DOHH2 (cell line): Measurements from ENCODE around the gene TGFB2.

Source experiments
- H3F3A ChIP-seq: fragments of 200-600 bp; sonication (generic), shearing (Covaris generic); 2 replicates; pipeline ENCODE4 v1.6.0; 2016; ENCODE audit warnings: antibody characterized with exemption, mild to moderate bottlenecking; ENCODE audit not compliant: control insufficient read depth, insufficient read depth
- H3K27ac ChIP-seq: fragments of 200-600 bp; sonication (generic); 2 replicates; pipeline ENCODE4 v1.5.1; 2014; ENCODE audit warnings: low read depth, mild to moderate bottlenecking, low read length, moderate library complexity
- H3K27me3 ChIP-seq: fragments of 200-600 bp; sonication (generic); 2 replicates; pipeline ENCODE4 v1.6.1; 2014; ENCODE audit warnings: mild to moderate bottlenecking, low read length, mixed read lengths; ENCODE audit not compliant: control insufficient read depth
- H3K36me3 ChIP-seq: fragments of 200-600 bp; sonication (generic); 2 replicates; pipeline ENCODE4 v1.6.1; 2014; ENCODE audit warnings: mild to moderate bottlenecking, low read length, moderate library complexity, mixed read lengths; ENCODE audit not compliant: control insufficient read depth
- H3K4me1 ChIP-seq: fragments of 200-600 bp; sonication (generic); 2 replicates; pipeline ENCODE4 v1.6.1; 2014; ENCODE audit warnings: mild to moderate bottlenecking, low read length, mixed read lengths; ENCODE audit not compliant: control insufficient read depth
- H3K4me2 ChIP-seq: fragments of 200-600 bp; sonication (generic); 2 replicates; pipeline ENCODE4 v1.6.0; 2014; ENCODE audit warnings: mild to moderate bottlenecking, low read length, moderate library complexity
- H3K4me3 ChIP-seq: fragments of 200-600 bp; sonication (generic); 2 replicates; pipeline ENCODE4 v1.5.1; 2014; ENCODE audit warnings: mild to moderate bottlenecking, low read length, mixed read lengths
- H3K79me2 ChIP-seq: fragments of 200-600 bp; sonication (generic); 2 replicates; pipeline ENCODE4 v1.6.1; 2014; ENCODE audit warnings: mild to moderate bottlenecking, low read length, mixed read lengths; ENCODE audit not compliant: control insufficient read depth
- H3K9me2 ChIP-seq: fragments of 200-600 bp; sonication (generic); replicated peaks from 2 replicates; pipeline ENCODE4 v1.6.1; 2014; ENCODE audit warnings: mild to moderate bottlenecking, low read length, mixed read lengths; ENCODE audit not compliant: control insufficient read depth
- H3K9me3 ChIP-seq: fragments of 200-600 bp; sonication (generic); 2 replicates; pipeline ENCODE4 v1.6.1; 2014; ENCODE audit warnings: antibody characterized with exemption, low read length, mixed read lengths; ENCODE audit not compliant: control insufficient read depth, insufficient read depth
- H4K20me1 ChIP-seq: fragments of 200-600 bp; sonication (generic); 2 replicates; pipeline ENCODE4 v1.6.0; 2014; ENCODE audit warnings: low read depth, mild to moderate bottlenecking, antibody characterized with exemption, low read length, moderate library complexity; ENCODE audit not compliant: control insufficient read depth, insufficient read depth
- EZH2phosphoT487 ChIP-seq: fragments of 200-600 bp; sonication (generic); IDR thresholded peaks from 2 replicates; pipeline ENCODE4 v1.6.1; 2017; ENCODE audit warnings: borderline replicate concordance, mild to moderate bottlenecking, antibody characterized with exemption, low read length, moderate library complexity, mixed read lengths
- TF ChIP-seq, protein P1 (sequence below): fragments of 200-600 bp; sonication (generic); IDR thresholded peaks from one replicate; pipeline ENCODE4 v1.5.1; 2014; ENCODE audit warnings: antibody characterized with exemption, mild to moderate bottlenecking, low read depth, low read length; ENCODE audit not compliant: poor library complexity, severe bottlenecking

TGFB2 gene

DNA sequence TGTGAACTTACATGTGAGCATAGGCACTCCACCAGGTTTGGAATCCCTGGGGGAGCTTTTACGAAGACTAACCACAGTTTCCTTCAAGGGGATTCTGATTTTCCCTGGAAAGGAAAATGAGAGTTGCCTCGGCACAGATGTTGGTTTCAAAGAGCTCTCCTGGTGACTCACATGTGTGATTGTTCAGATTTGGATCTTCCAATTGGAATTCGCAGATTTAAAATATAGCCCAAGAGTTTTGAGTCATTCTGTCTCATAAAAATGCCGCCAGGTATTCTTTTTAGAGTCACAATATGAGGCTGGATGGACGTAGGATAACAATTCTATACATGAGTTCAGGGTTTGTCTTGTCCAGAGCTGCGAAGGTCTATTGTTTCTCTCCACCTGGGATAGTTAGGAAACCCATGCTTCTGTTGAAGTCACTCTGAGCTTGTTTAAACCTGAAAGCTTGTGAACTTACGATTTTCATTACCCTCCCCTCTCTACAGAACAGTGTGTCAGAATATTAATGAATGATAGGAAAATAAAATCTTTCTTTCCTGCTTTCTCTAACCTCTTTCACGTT, 64.9 kb downstream of the TGFB2 start:
- TF ChIP-seq EZH2phosphoT487, result no peak
- TF ChIP-seq, protein P1, sequence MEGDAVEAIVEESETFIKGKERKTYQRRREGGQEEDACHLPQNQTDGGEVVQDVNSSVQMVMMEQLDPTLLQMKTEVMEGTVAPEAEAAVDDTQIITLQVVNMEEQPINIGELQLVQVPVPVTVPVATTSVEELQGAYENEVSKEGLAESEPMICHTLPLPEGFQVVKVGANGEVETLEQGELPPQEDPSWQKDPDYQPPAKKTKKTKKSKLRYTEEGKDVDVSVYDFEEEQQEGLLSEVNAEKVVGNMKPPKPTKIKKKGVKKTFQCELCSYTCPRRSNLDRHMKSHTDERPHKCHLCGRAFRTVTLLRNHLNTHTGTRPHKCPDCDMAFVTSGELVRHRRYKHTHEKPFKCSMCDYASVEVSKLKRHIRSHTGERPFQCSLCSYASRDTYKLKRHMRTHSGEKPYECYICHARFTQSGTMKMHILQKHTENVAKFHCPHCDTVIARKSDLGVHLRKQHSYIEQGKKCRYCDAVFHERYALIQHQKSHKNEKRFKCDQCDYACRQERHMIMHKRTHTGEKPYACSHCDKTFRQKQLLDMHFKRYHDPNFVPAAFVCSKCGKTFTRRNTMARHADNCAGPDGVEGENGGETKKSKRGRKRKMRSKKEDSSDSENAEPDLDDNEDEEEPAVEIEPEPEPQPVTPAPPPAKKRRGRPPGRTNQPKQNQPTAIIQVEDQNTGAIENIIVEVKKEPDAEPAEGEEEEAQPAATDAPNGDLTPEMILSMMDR, result no peak
- Histone ChIP-seq H3K27ac (no peak overlapping the region), H3F3A (no peaks in the 10 kb centered on the region), H3K79me2 (no peaks in the 10 kb centered on the region), H4K20me1 (no peaks in the 10 kb centered on the region), H3K4me2 (no peak overlapping the region), H3K36me3 (no peaks in the 10 kb centered on the region), H3K9me3 (no peaks in the 10 kb centered on the region), H3K4me3 (no peak overlapping the region), H3K4me1 (no peaks in the 10 kb centered on the region), H3K27me3 (no peaks in the 10 kb centered on the region), H3K9me2 (no peaks in the 10 kb centered on the region)

DNA sequence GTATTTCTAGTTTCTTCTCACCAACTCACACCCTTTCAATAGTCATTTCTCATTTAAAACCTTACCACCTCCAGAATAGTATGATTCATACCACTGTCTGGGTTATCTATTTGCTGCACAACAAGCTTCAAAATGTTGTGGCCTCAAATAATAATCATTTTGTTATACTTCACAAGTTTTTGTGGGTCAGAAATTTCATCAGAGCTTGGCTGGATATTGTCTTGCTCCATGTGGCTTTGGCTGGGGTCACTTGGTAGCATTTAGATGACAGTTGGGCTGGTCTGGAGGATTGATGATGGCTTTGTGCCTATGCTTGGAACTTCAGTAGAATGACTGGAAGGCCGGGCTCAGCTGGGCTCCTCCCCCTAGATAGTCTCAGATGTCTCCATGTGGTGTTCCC, 66.0 kb downstream of the TGFB2 start:
- TF ChIP-seq EZH2phosphoT487, result no peak
- TF ChIP-seq, protein P1, result no peak
- Histone ChIP-seq H3K4me1 (no peaks in the 10 kb centered on the region), H3K79me2 (no peaks in the 10 kb centered on the region), H3F3A (no peaks in the 10 kb centered on the region), H3K4me2 (no peak overlapping the region), H3K27me3 (no peaks in the 10 kb centered on the region), H3K27ac (no peak overlapping the region), H4K20me1 (no peaks in the 10 kb centered on the region), H3K9me3 (no peaks in the 10 kb centered on the region), H3K36me3 (no peaks in the 10 kb centered on the region), H3K9me2 (no peaks in the 10 kb centered on the region), H3K4me3 (no peak overlapping the region)

DNA sequence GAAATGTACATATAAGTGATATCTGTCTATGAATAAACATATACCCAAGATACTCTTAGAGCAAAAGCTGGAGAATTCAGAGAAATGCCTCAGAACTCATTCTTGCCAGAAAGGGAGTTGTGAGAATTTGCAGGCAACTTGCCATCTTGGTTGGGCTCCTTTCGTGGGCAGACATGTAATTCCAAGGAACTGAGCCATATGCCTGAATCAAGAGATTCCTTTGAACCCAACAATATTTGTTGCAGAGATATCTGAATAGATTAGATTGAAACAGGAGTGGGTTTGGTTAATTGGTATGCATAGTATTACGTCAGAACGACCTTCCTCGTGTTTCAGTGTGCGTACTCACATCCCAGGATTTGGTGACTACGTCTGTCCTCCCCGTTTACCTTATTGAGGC, 67.0 kb downstream of the TGFB2 start:
- Histone ChIP-seq H3K4me2 (no peak overlapping the region), H3F3A (no peaks in the 10 kb centered on the region), H3K79me2 (no peaks in the 10 kb centered on the region), H3K4me1 (no peaks in the 10 kb centered on the region), H3K9me2 (no peaks in the 10 kb centered on the region), H3K9me3 (no peaks in the 10 kb centered on the region), H3K27me3 (no peaks in the 10 kb centered on the region), H3K36me3 (no peaks in the 10 kb centered on the region), H3K4me3 (no peak overlapping the region), H3K27ac (no peak overlapping the region), H4K20me1 (no peaks in the 10 kb centered on the region)
- no peak for TF ChIP-seq EZH2phosphoT487
- TF ChIP-seq, protein P1, result no peak
